Measurements from ENCODE around the gene SAP25.

SAP25 gene

GRCh38 chr7:100612730-100613390 is 39.2 kb upstream of the SAP25 start:
- H3K27ac ChIP-seq: peak overlapping the region; percentile 91
- no peak for DNase-seq (ENCODE audit: low spot score)
- ChIA-PET CTCF (interaction anchor here (0.8 to 1.8 kb wide), 4 partner anchors 20 to 104 kb away, joined by 3 to 7 read pairs (median 4); no protein-coding TSS in a partner anchor), POLR2A (ENCODE audit: low non-redundant PET) (interaction anchor here (0.6 to 1.5 kb wide), 5 partner anchors 26 to 825 kb away, joined by 3 to 8 read pairs (median 6); partner anchors contain the start of genes FBXO24 and LRCH4)
- TF ChIP-seq CTCF (conservative IDR thresholded peaks at IDR 0.05; ENCODE audit: low read depth): peak; percentile 26; the same call in 1 of the 2 replicates

GRCh38 chr7:100611983-100612729 is 38.5 kb upstream of the SAP25 start, which contains the start of gene MOSPD3:
Gene MOSPD3, plus strand, starts transcription at chr7:100612540. Its CDS starts 252 bp downstream, at chr7:100612792.
- TF ChIP-seq CTCF (conservative IDR thresholded peaks at IDR 0.05; ENCODE audit: low read depth): no peak
- ChIA-PET CTCF (interaction anchor here (0.8 to 1.8 kb wide), 4 partner anchors 21 to 105 kb away, joined by 3 to 7 read pairs (median 4); no protein-coding TSS in a partner anchor), POLR2A (ENCODE audit: low non-redundant PET) (interaction anchor here (0.6 to 1.5 kb wide), 3 partner anchors 26 to 825 kb away, joined by 3 to 7 read pairs (median 6); partner anchors contain the start of genes FBXO24 and LRCH4)
- peak; percentile 99 for DNase-seq (ENCODE audit: low spot score)
- peak within 1 kb of the TSS; percentile 91 for H3K27ac ChIP-seq

- no peak for TF ChIP-seq CTCF (conservative IDR thresholded peaks at IDR 0.05; ENCODE audit: low read depth)
- ChIA-PET CTCF (no interaction called here), POLR2A (ENCODE audit: low non-redundant PET) (no interaction called here)
- no peak for DNase-seq (ENCODE audit: low spot score)
- peak overlapping the region; percentile 16; the same call in 1 of the 2 replicates for H3K27ac ChIP-seq
Observed at GRCh38 chr7:100609958-100610357, 36.3 kb upstream of the SAP25 start.

GRCh38 chr7:100607111-100607510 is 33.4 kb upstream of the SAP25 start:
- no peak for TF ChIP-seq CTCF (conservative IDR thresholded peaks at IDR 0.05; ENCODE audit: low read depth)
- CTCF ChIA-PET: interaction anchor here (0.6 to 1.1 kb wide), 2 partner anchors 47 to 194 kb away, joined by 3 to 7 read pairs; no protein-coding TSS in a partner anchor
- POLR2A ChIA-PET (ENCODE audit: low non-redundant PET): no interaction called here
- DNase-seq (ENCODE audit: low spot score): no peak
- H3K27ac ChIP-seq: peak overlapping the region; percentile 78

- CTCF ChIA-PET: interaction anchor here (0.6 to 1.1 kb wide), 3 partner anchors 10 to 53 kb away, joined by 3 to 7 read pairs (median 6); no protein-coding TSS in a partner anchor
Observed at GRCh38 chr7:100606313-100606712, 32.6 kb upstream of the SAP25 start.

More at GRCh38 chr7:100606313-100606712, 32.6 kb upstream of the SAP25 start:
- no peak for DNase-seq (ENCODE audit: low spot score)
- peak overlapping the region; percentile 78 for H3K27ac ChIP-seq
- POLR2A ChIA-PET (ENCODE audit: low non-redundant PET): no interaction called here
- TF ChIP-seq CTCF (conservative IDR thresholded peaks at IDR 0.05; ENCODE audit: low read depth): no peak
